ENCODE results near the gene METTL1. TPM values are rescaled to one million over a fixed set of nuclear protein-coding genes. Genes with fewer than 3 reads are reported as not detected.
"Not testable (repeated sequence)": the region's sequence is repeated elsewhere in the genome, so short reads cannot be mapped to it uniquely, and the experiment has no call there.

METTL1 gene
- 1 to 10 TPM; 1.5 to 8.5 TPM for total RNA-seq

DNA sequence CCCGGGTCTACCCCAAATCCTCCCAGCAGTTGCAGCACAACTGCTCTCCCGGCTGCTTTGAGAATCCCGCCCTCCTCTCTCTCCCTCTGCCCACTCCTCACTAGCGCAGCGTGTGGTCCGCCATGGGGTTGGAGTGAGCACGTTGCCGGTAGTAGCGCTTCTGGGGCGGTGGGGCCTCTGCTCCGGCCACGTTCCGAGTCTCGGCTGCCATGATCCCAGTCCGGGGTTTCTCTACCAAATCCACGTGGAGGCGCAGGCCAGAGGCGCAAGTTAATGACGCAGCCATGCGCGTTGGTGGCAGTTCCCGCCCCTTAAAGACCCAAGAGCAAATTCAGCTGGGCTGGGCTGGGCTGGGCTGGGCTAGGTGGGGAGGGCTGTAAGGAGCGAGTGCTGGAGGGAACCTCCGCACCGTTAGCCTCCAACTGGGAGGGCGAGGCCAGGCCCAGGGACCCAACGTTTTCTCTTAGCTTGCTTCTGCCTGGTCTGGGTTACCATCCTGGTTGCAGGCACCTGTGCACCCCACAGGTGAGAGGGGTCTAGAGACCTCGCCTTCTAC, at the start of gene METTL1:
TSS of gene METTL1 (minus strand) at position 233 of the 556 bp plus-strand sequence. CDS start at position 211, 22 bp downstream.
- peaks cover 16% of the 10 kb centered on the region for H3K36me3 ChIP-seq
- peak; percentile 97 for DNase-seq (ENCODE audit: low spot score)
- H3K27me3 ChIP-seq, result no peaks in the 10 kb centered on the region
- peak within 1 kb of the TSS; percentile 93 to 94 for H3K27ac ChIP-seq
- peaks cover 0 to 28% of the 10 kb centered on the region in 2 donors for H3K4me1 ChIP-seq
- TF ChIP-seq CTCF (IDR thresholded peaks at IDR 0.05), result no peak
- H3K9me3 ChIP-seq, result no peaks in the 10 kb centered on the region
- peak within 1 kb of the TSS; percentile 61 to 89 for H3K4me3 ChIP-seq

DNA sequence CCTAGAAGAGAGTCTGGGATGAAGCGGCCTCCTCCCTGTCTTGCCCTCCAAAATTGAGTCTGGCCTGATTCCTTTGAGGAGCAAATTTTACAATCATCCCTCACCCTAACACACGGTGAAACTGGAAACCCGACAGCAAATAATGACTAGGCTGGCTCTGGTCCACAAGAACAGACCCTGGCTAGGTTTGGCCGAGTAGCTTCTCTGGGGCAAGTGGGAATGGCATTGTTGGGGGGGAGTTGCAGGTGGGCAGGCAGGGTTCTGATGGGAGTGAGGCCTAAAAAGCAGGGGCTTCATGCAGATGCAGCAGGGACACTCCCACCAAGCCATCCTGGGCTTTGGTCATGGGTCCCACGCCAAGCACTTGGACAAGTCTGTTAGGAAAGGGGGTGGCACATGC, 49.1 kb upstream of the METTL1 start:
- not testable (repeated sequence) for H3K4me3 ChIP-seq; H3K9me3 ChIP-seq; DNase-seq (ENCODE audit: low spot score); H3K27me3 ChIP-seq
- Histone ChIP-seq H3K27ac (peak overlapping the region in 1 of 2 donors; percentile 2), H3K36me3 (peaks cover 79% of the 10 kb centered on the region), H3K4me1 (peaks cover 0 to 52% of the 10 kb centered on the region in 2 donors)

- not testable (repeated sequence) for H3K4me3 ChIP-seq; DNase-seq (ENCODE audit: low spot score); H3K9me3 ChIP-seq; H3K27me3 ChIP-seq; H3K27ac ChIP-seq
- H3K36me3 ChIP-seq, result peaks cover 70% of the 10 kb centered on the region
- peaks cover 0 to 61% of the 10 kb centered on the region in 2 donors for H3K4me1 ChIP-seq
Observed at GRCh38 chr12:57820119-57820518, 48.2 kb upstream of the METTL1 start.

DNA sequence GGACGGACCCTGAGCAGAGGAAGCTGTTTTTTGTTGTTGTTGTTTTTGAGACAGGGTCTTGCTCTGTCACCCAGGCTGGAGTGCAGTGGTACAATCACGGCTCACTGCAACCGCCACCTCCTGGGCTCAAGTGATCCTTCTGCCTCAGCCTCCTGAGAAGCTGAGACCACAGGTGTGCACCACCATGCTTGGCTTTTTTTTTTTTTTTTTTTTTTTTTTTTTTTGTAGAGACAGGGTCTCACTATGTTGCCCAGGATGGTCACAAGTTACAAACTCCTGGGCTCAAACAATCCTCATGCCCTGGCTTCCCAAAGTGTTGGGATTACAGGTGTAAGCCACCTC, 46.1 kb upstream of the METTL1 start:
- peaks cover 0 to 65% of the 10 kb centered on the region in 2 donors for H3K4me1 ChIP-seq
- H3K27ac ChIP-seq, result peak overlapping the region; percentile 70 to 74
- not testable (repeated sequence) for DNase-seq (ENCODE audit: low spot score); H3K27me3 ChIP-seq; H3K4me3 ChIP-seq; H3K9me3 ChIP-seq
- H3K36me3 ChIP-seq, result peaks cover 50% of the 10 kb centered on the region

- Histone ChIP-seq H3K4me1 (peaks cover 0 to 59% of the 10 kb centered on the region in 2 donors), H3K27me3 (no peaks in the 10 kb centered on the region), H3K27ac (peak overlapping the region; percentile 70 to 74), H3K4me3 (no peak overlapping the region), H3K36me3 (peaks cover 45% of the 10 kb centered on the region), H3K9me3 (no peaks in the 10 kb centered on the region)
- no peak for TF ChIP-seq CTCF (IDR thresholded peaks at IDR 0.05)
- DNase-seq (ENCODE audit: low spot score), result no peak
Observed at GRCh38 chr12:57817261-57817989, 45.5 kb upstream of the METTL1 start.

DNA sequence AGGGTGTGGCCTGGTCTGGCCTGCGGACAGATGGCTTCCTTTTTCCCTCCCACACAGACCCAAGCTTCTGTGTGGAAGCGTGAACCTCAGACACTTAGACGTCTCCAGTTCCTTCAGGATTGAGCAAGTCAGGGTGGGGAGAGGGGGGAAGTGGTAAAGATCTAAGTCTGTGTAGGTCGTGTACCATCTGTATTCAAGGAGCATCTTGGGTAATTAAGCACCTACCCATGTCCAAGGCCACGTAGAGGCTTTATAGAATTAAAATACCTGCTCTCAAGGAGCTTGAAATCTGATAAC, 44.9 kb upstream of the METTL1 start:
- peaks cover 39% of the 10 kb centered on the region for H3K36me3 ChIP-seq
- no peak overlapping the region for H3K4me3 ChIP-seq
- no peaks in the 10 kb centered on the region for H3K27me3 ChIP-seq
- peaks cover 0 to 54% of the 10 kb centered on the region in 2 donors for H3K4me1 ChIP-seq
- peak; percentile 79 for DNase-seq (ENCODE audit: low spot score)
- H3K27ac ChIP-seq, result peak overlapping the region in 1 of 2 donors; percentile 74
- H3K9me3 ChIP-seq, result no peaks in the 10 kb centered on the region
- TF ChIP-seq CTCF (IDR thresholded peaks at IDR 0.05), result no peak

GRCh38 chr12:57816001-57816854, 44.3 kb upstream of the METTL1 start:
- Histone ChIP-seq H3K4me3 (no peak overlapping the region), H3K27ac (peak overlapping the region in 1 of 2 donors; percentile 74), H3K4me1 (peaks cover 0 to 54% of the 10 kb centered on the region in 2 donors), H3K36me3 (peaks cover 38% of the 10 kb centered on the region), H3K9me3 (no peaks in the 10 kb centered on the region), H3K27me3 (no peaks in the 10 kb centered on the region)
- TF ChIP-seq CTCF (IDR thresholded peaks at IDR 0.05), result no peak
- DNase-seq (ENCODE audit: low spot score), result no peak
